ENCODE data around the gene ZC3H13. TPM values are rescaled to one million over a fixed set of nuclear protein-coding genes. Genes with fewer than 3 reads are reported as not detected.

Gene ZC3H13
- total RNA-seq, 2 donors from 2014 or later, result 21.8 to 39.5 TPM

GRCh38 chr13:45934283-45934682 is 118.3 kb downstream of the ZC3H13 start:
- no peaks in the 10 kb centered on the region for H3K9me3 ChIP-seq
- ATAC-seq (ENCODE audit: insufficient number of reproducible peaks, low FRiP score, low read depth) (no peak), DNase-seq (ENCODE audit: low spot score) (no peak)
- no peak overlapping the region for H3K4me3 ChIP-seq
- H3K27me3 ChIP-seq (replicated peaks; ENCODE audit: insufficient read depth), result no peaks in the 10 kb centered on the region
- H3K4me1 ChIP-seq (ENCODE audit: control insufficient read depth in 1 of 2, low read depth in 2 of 2), result peaks cover 0 to 9% of the 10 kb centered on the region in 2 donors
- TF ChIP-seq, protein P1, sequence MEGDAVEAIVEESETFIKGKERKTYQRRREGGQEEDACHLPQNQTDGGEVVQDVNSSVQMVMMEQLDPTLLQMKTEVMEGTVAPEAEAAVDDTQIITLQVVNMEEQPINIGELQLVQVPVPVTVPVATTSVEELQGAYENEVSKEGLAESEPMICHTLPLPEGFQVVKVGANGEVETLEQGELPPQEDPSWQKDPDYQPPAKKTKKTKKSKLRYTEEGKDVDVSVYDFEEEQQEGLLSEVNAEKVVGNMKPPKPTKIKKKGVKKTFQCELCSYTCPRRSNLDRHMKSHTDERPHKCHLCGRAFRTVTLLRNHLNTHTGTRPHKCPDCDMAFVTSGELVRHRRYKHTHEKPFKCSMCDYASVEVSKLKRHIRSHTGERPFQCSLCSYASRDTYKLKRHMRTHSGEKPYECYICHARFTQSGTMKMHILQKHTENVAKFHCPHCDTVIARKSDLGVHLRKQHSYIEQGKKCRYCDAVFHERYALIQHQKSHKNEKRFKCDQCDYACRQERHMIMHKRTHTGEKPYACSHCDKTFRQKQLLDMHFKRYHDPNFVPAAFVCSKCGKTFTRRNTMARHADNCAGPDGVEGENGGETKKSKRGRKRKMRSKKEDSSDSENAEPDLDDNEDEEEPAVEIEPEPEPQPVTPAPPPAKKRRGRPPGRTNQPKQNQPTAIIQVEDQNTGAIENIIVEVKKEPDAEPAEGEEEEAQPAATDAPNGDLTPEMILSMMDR (IDR thresholded peaks at IDR 0.05), result no peak
- H3K27ac ChIP-seq, result no peak overlapping the region
- no peaks in the 10 kb centered on the region for H3K36me3 ChIP-seq

- no peaks in the 10 kb centered on the region for H3K9me3 ChIP-seq
- DNase-seq (ENCODE audit: low spot score), result no peak
- H3K27me3 ChIP-seq (replicated peaks; ENCODE audit: insufficient read depth), result no peaks in the 10 kb centered on the region
- H3K4me1 ChIP-seq (ENCODE audit: control insufficient read depth in 1 of 2, low read depth in 2 of 2), result peaks cover 0 to 9% of the 10 kb centered on the region in 2 donors
- TF ChIP-seq, protein P1 (IDR thresholded peaks at IDR 0.05), result no peak
- ATAC-seq (ENCODE audit: insufficient number of reproducible peaks, low FRiP score, low read depth), result no peak
- H3K27ac ChIP-seq, result no peak overlapping the region
- H3K4me3 ChIP-seq, result no peak overlapping the region
- no peaks in the 10 kb centered on the region for H3K36me3 ChIP-seq
These were observed 119.2 kb downstream of the ZC3H13 start for GRCh38 chr13:45933203-45933908.

- no peaks in the 10 kb centered on the region for H3K36me3 ChIP-seq
- H3K9me3 ChIP-seq, result no peaks in the 10 kb centered on the region
- TF ChIP-seq, protein P1 (IDR thresholded peaks at IDR 0.05), result no peak
- H3K4me1 ChIP-seq (ENCODE audit: control insufficient read depth in 1 of 2, low read depth in 2 of 2), result peaks cover 0 to 9% of the 10 kb centered on the region in 2 donors
- no peak for DNase-seq (ENCODE audit: low spot score)
- no peak overlapping the region for H3K4me3 ChIP-seq
- no peaks in the 10 kb centered on the region for H3K27me3 ChIP-seq (replicated peaks; ENCODE audit: insufficient read depth)
- ATAC-seq (ENCODE audit: insufficient number of reproducible peaks, low FRiP score, low read depth), result no peak
- no peak overlapping the region for H3K27ac ChIP-seq
These were observed 119.9 kb downstream of the ZC3H13 start for GRCh38 chr13:45932676-45933075.

DNA sequence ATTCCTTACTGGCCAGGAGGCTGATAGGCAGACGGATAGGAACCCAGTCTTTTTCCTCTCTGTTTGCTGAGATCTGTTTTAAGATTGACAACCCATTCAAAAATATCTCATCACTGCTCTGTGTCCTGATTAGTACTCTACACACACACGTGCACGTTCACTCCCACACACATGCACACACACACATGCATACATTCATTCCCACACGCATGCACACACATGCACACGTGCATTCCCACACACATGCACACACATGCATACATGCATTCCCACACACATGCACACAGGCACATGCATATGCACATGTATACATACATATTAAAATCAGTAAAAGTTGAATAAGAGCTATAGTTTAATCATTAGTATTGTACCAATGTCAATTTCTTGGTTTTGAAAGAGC is 120.4 kb downstream of the ZC3H13 start:
- Histone ChIP-seq H3K9me3 (no peaks in the 10 kb centered on the region), H3K4me1 (ENCODE audit: control insufficient read depth in 1 of 2, low read depth in 2 of 2) (peaks cover 0 to 7% of the 10 kb centered on the region in 2 donors), H3K27ac (no peak overlapping the region), H3K27me3 (replicated peaks; ENCODE audit: insufficient read depth) (no peaks in the 10 kb centered on the region), H3K4me3 (no peak overlapping the region), H3K36me3 (no peaks in the 10 kb centered on the region)
- no peak for DNase-seq (ENCODE audit: low spot score)
- TF ChIP-seq, protein P1 (IDR thresholded peaks at IDR 0.05), result no peak
- no peak for ATAC-seq (ENCODE audit: insufficient number of reproducible peaks, low FRiP score, low read depth)

GRCh38 chr13:45931211-45931610 is 121.3 kb downstream of the ZC3H13 start:
- no peaks in the 10 kb centered on the region for H3K4me1 ChIP-seq (ENCODE audit: control insufficient read depth in 1 of 2, low read depth in 2 of 2)
- TF ChIP-seq, protein P1 (IDR thresholded peaks at IDR 0.05), result no peak
- H3K27me3 ChIP-seq (replicated peaks; ENCODE audit: insufficient read depth), result no peaks in the 10 kb centered on the region
- DNase-seq (ENCODE audit: low spot score), result no peak
- no peak overlapping the region for H3K4me3 ChIP-seq
- no peaks in the 10 kb centered on the region for H3K36me3 ChIP-seq
- H3K9me3 ChIP-seq, result no peaks in the 10 kb centered on the region
- ATAC-seq (ENCODE audit: insufficient number of reproducible peaks, low FRiP score, low read depth), result no peak
- no peak overlapping the region for H3K27ac ChIP-seq

All from thoracic aorta (tissue), 2 donors.